ENCODE results near the gene PCNX4. TPM values are rescaled to one million over a fixed set of nuclear protein-coding genes. Genes with fewer than 3 reads are reported as not detected.
"Not testable (repeated sequence)": the region's sequence is repeated elsewhere in the genome, so short reads cannot be mapped to it uniquely, and the experiment has no call there.

Gene PCNX4
- 130 and 159 TPM in 2 replicates for total RNA-seq (2014; rRNA removed; shearing (Covaris generic))

DNA sequence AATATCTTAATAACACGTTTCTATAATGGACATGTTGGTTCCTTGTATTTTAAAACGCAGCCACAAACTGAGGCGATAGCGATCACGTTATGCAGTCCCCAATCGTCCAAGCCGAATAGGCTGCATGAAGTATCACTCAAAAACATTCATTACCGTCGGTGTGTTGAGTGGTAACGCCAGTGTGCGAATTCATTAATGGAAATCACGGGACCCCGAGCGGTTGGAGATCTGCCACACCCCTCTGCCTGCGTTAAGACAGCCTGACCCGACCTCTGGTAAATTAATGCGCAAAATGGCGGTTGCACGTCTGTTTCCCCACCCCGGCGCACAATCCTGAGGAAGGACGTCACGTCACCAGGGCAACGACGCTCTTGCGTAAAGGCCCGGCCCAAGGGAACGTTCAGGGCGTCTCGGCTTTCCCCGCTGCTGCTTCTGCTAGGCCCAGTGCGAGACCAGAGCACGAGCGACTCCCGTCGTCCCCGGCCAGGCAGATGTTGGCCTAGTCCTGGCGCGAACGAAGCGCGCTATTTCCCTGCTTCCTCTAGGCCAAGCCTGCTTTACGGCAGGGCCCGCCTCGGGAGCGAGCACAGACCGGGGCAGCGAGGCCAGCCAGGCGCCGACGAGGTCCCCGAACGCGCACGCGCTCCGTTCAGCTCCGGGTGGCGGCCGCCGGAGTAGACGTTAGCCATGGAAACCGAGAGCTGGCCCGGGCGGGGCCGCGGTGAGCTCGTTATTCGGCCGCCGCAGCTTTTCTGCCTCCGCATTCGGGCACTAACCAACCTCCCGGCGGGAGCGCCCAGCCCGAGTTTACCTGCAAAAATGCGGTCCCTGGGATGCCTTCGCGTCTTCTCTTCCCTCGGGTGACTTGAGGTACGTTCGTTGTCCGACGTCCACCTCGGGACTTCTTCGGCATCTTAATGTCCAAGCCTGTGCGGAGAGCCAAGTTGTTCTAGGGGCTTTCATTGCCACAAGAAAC lies at the start of gene PCNX4:
PCNX4 (plus strand) TSS at position 374 of the 976 bp plus-strand sequence. CDS start 15,716 bp downstream, outside the sequence.
- Histone ChIP-seq H3K27me3 (replicated peaks) (no peaks in the 10 kb centered on the region), H3K9me3 (replicated peaks) (no peaks in the 10 kb centered on the region), H3K4me3 (peak within 1 kb of the TSS; percentile 74), H3K36me3 (peaks cover 31% of the 10 kb centered on the region), H3K4me1 (replicated peaks) (peaks cover 30% of the 10 kb centered on the region), H3K27ac (peak within 1 kb of the TSS; percentile 96)
- DNase-seq (ENCODE audit: low read depth in 1 of 2, low spot score in 2 of 2): peak; percentile 96

DNA sequence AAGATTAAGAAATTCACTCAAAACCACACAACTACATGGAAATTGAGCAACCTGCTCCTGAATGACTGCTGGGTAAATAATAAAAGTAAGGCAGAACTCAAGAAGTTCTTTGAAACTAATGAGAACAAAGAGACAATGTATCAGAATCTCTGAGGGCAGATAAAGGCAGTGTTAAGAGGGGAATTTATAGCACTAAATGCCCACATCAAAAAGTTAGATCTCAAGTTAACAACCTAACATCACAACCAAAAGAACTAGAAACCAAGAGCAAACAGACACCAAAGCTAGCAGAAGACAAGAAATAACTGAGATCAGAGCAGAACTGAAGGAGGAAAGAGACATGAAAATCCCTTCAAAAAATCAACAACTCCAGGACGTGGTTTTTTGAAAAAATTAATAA lies 43.7 kb upstream of the PCNX4 start:
- H3K9me3 ChIP-seq (replicated peaks); H3K4me3 ChIP-seq; H3K27me3 ChIP-seq (replicated peaks); DNase-seq (ENCODE audit: low read depth in 1 of 2, low spot score in 2 of 2); H3K27ac ChIP-seq; H3K4me1 ChIP-seq (replicated peaks); H3K36me3 ChIP-seq: not testable (repeated sequence)

GRCh38 chr14:60051721-60052221 lies 40.0 kb upstream of the PCNX4 start:
- Histone ChIP-seq H3K27ac (no peak overlapping the region), H3K4me3 (no peak overlapping the region), H3K9me3 (replicated peaks) (no peaks in the 10 kb centered on the region), H3K36me3 (no peaks in the 10 kb centered on the region), H3K27me3 (replicated peaks) (0 out of 2 replicates have a peak, but pooled peaks cover 2% of the 10 kb centered on the region), H3K4me1 (replicated peaks) (no peaks in the 10 kb centered on the region)
- DNase-seq (ENCODE audit: low read depth in 1 of 2, low spot score in 2 of 2): no peak

GRCh38 chr14:60058087-60058486 lies 33.6 kb upstream of the PCNX4 start:
- Histone ChIP-seq H3K36me3 (no peaks in the 10 kb centered on the region), H3K4me1 (replicated peaks) (peaks cover 12% of the 10 kb centered on the region), H3K4me3 (no peak overlapping the region), H3K27me3 (replicated peaks) (0 out of 2 replicates have a peak, but pooled peaks cover 3% of the 10 kb centered on the region), H3K27ac (no peak overlapping the region), H3K9me3 (replicated peaks) (no peaks in the 10 kb centered on the region)
- DNase-seq (ENCODE audit: low read depth in 1 of 2, low spot score in 2 of 2): no peak

- 0 out of 2 replicates have a peak overlapping the region, but pooled peaks have one; percentile 14 for H3K27ac ChIP-seq
- DNase-seq (ENCODE audit: low read depth in 1 of 2, low spot score in 2 of 2): peak in 1 of 2 experiments; percentile 34
These were observed 30.4 kb upstream of the PCNX4 start for GRCh38 chr14:60061371-60061770.

DNA sequence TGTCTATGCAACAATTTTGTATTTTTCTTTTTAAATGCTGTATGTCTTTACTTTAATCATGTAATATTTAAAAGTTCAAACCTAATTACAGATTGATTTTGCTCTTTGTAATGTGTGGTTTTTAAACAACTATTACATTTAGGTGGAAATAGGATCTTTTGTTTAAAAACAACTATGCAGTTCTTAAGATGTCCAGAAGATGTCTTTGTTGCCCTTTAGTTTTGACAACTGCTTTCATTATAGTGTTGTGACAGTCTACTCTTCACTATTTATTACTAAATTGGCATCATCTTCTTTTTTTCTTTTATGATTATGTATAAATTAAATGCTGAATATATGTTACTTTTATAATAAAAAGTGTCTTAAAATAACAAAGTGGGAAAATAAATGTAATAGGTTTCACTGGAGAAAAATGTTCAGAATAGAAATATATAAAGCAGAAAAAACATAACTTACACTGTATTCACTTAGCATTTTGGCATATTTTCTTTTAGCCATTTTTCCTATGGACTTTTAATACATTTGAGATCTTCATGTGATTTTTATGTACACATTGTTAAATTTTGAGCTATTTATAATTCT lies 27.1 kb upstream of the PCNX4 start:
- H3K4me1 ChIP-seq (replicated peaks): peaks cover 12% of the 10 kb centered on the region

More at GRCh38 chr14:60061371-60061770, 30.4 kb upstream of the PCNX4 start:
- Histone ChIP-seq H3K27me3 (replicated peaks) (0 out of 2 replicates have a peak, but pooled peaks cover 3% of the 10 kb centered on the region), H3K9me3 (replicated peaks) (no peaks in the 10 kb centered on the region), H3K36me3 (no peaks in the 10 kb centered on the region), H3K4me1 (replicated peaks) (peaks cover 12% of the 10 kb centered on the region), H3K4me3 (no peak overlapping the region)

GRCh38 chr14:60067882-60068281 lies 23.8 kb upstream of the PCNX4 start:
- H3K36me3 ChIP-seq: no peaks in the 10 kb centered on the region
- H3K9me3 ChIP-seq (replicated peaks): no peaks in the 10 kb centered on the region
- H3K4me3 ChIP-seq: no peak overlapping the region
- H3K4me1 ChIP-seq (replicated peaks): no peaks in the 10 kb centered on the region
- H3K27ac ChIP-seq: no peak overlapping the region
- no peak for DNase-seq (ENCODE audit: low read depth in 1 of 2, low spot score in 2 of 2)
- no peaks in the 10 kb centered on the region for H3K27me3 ChIP-seq (replicated peaks)

More for the DNA sequence above, 27.1 kb upstream of the PCNX4 start:
- no peak for DNase-seq (ENCODE audit: low read depth in 1 of 2, low spot score in 2 of 2)
- Histone ChIP-seq H3K27ac (no peak overlapping the region), H3K27me3 (replicated peaks) (no peaks in the 10 kb centered on the region), H3K36me3 (no peaks in the 10 kb centered on the region), H3K4me3 (no peak overlapping the region), H3K9me3 (replicated peaks) (no peaks in the 10 kb centered on the region)

DNA sequence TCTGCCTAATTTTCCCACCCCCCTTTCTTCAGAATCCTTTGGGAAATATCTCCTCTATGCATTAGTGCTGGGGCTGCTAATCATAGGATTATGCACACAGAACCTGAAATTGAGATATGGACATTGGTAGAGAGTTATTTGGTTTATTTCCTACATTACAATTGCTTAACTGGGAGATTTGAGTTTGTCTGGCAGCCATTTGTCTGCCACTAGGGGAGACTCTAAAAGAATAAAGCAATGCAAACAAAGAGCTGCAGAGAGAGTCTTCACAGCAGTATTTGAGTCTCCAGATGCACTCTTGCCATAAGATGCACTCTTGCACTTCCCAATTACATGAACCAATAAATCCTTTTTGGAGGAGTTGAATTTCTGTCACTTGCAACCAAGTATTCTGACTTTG lies 12.0 kb upstream of the PCNX4 start:
- Histone ChIP-seq H3K4me3 (no peak overlapping the region), H3K36me3 (no peaks in the 10 kb centered on the region), H3K27me3 (replicated peaks) (no peaks in the 10 kb centered on the region), H3K9me3 (replicated peaks) (no peaks in the 10 kb centered on the region), H3K4me1 (replicated peaks) (no peaks in the 10 kb centered on the region), H3K27ac (no peak overlapping the region)
- DNase-seq (ENCODE audit: low read depth in 1 of 2, low spot score in 2 of 2): no peak

DNA sequence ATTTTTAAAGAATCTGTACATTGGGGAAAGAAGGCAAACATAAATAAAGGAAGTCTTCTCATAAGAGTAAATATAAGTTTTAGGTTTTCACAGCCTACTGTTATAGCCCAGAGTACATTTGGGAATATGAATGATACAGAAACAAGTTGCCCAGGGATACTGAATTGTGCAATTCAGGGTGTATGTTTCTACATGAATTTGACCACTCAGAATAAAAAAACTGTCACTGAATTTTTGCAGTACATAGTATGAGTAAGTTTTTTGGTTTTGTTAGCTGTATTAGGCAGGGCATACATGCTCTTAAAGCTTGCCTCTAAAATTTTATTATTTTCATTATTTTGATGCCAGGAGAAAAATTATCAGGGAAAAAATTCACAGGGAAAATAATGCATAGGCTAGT lies 6.6 kb upstream of the PCNX4 start:
- Histone ChIP-seq H3K4me3 (no peak overlapping the region), H3K27ac (no peak overlapping the region), H3K36me3 (no peaks in the 10 kb centered on the region), H3K9me3 (replicated peaks) (no peaks in the 10 kb centered on the region), H3K27me3 (replicated peaks) (no peaks in the 10 kb centered on the region), H3K4me1 (replicated peaks) (no peaks in the 10 kb centered on the region)
- no peak for DNase-seq (ENCODE audit: low read depth in 1 of 2, low spot score in 2 of 2)

DNA sequence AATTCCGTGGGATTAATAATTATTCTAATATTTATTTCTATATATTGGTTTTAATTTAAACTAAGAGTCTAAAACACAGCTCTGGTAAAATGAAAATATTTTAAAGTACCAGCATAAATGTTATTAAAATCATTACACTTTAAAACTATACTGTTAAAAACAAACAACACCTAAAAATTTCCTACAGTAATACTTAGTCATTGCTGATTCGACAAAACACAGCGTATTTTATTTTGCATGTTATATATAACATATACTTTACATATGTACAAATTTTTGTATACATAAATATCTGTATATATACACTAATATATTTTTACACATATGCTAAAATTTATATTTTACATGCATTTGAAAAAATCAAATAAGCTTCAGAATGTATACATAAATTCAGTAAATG lies 6.0 kb upstream of the PCNX4 start:
- no peak overlapping the region for H3K4me3 ChIP-seq
- 0 out of 2 replicates have a peak, but pooled peaks cover under 1% of the 10 kb centered on the region for H3K4me1 ChIP-seq (replicated peaks)
- no peak overlapping the region for H3K27ac ChIP-seq

DNA sequence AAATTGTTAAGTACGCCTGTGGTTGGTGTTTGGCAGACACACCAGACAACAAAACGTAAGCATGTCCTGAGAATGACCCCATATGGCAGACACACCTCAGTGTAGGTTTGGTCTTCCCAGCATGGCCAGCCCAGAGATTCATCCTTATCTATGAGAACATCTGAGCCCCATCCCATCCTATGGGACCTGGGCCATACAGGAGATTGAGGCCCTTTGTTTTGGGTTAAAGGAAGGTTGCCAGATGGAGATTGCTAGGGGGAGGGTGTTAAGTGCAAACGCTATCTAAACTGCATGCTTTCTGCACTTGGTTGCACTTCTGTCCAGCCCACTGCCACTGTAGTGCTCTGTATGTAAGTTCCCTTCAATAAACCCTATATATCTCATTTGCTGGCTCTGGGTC lies 4.1 kb upstream of the PCNX4 start:
- Histone ChIP-seq H3K36me3 (peaks cover 6% of the 10 kb centered on the region), H3K9me3 (replicated peaks) (no peaks in the 10 kb centered on the region), H3K4me1 (replicated peaks) (0 out of 2 replicates have a peak, but pooled peaks cover 4% of the 10 kb centered on the region), H3K4me3 (no peak overlapping the region), H3K27ac (no peak overlapping the region), H3K27me3 (replicated peaks) (no peaks in the 10 kb centered on the region)
- no peak for DNase-seq (ENCODE audit: low read depth in 1 of 2, low spot score in 2 of 2)

More for the DNA sequence above, 6.0 kb upstream of the PCNX4 start:
- DNase-seq (ENCODE audit: low read depth in 1 of 2, low spot score in 2 of 2): no peak
- Histone ChIP-seq H3K9me3 (replicated peaks) (no peaks in the 10 kb centered on the region), H3K27me3 (replicated peaks) (no peaks in the 10 kb centered on the region), H3K36me3 (no peaks in the 10 kb centered on the region)

- H3K4me1 ChIP-seq (replicated peaks): peaks cover 6% of the 10 kb centered on the region
- peaks cover 14% of the 10 kb centered on the region for H3K36me3 ChIP-seq
- no peaks in the 10 kb centered on the region for H3K9me3 ChIP-seq (replicated peaks)
- H3K27me3 ChIP-seq (replicated peaks): no peaks in the 10 kb centered on the region
- H3K27ac ChIP-seq: no peak overlapping the region
- H3K4me3 ChIP-seq: no peak overlapping the region
- DNase-seq (ENCODE audit: low read depth in 1 of 2, low spot score in 2 of 2): no peak
These were observed 2.5 kb upstream of the PCNX4 start for GRCh38 chr14:60089221-60089620.

DNA sequence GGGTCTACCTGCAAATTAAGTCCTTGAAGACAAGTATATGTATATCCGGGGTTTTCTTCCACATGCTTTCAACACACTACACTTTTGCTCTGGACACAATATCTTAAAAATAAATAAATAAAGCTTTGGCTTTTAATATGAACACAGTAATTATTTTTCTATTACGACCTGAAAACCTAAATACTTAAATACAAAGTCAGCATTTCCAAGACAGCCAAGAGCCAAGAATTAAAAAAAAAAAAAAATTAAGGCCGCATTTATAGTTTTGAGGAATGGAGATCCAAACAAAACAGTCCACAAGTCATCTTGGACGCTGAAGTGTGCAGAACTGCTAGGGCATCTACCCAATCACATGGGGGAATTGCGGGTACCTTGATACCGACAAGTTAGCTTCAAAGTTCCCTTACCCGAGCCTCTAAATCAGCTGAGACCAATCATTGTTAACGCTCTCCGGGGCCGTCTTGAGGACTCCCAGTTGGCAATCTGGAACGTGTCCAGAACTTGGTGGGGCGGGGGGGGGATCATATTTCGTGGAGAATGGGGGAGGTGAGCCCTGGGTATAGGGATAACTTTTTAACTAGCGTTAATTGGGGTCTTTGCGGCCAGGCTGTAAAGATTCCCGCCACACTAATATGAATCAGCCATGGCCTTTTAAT lies 731 bp upstream of the PCNX4 start:
- peak overlapping the region; percentile 74 for H3K4me3 ChIP-seq
- peaks cover 24% of the 10 kb centered on the region for H3K36me3 ChIP-seq
- H3K27ac ChIP-seq: peak overlapping the region; percentile 96
- peak in 1 of 2 experiments; percentile 48 for DNase-seq (ENCODE audit: low read depth in 1 of 2, low spot score in 2 of 2)
- H3K27me3 ChIP-seq (replicated peaks): no peaks in the 10 kb centered on the region
- H3K9me3 ChIP-seq (replicated peaks): no peaks in the 10 kb centered on the region
- H3K4me1 ChIP-seq (replicated peaks): peaks cover 23% of the 10 kb centered on the region
